Gastrocnemius medialis (tissue), 4 donors: ENCODE results near the gene XPO5.
A peak's percentile ranks its signal among the peaks of the same experiment; 100 is the strongest.

Experiments
- CTCF ChIP-seq, 5 experiments: fragments of 450-650 bp in 3 of 5; fragments of 200-600 bp in 2 of 5; sonication (generic) in 2 of 5; IDR thresholded peaks in 4 of 5; conservative IDR thresholded peaks in 1 of 5; 1 replicate in 4 of 5; 2 replicates in 1 of 5; pipeline ENCODE4 v1.5.1; 2016 to 2019; ENCODE audit warnings: antibody characterized with exemption in 5 of 5, mild to moderate bottlenecking in 3 of 5, moderate library complexity in 3 of 5
- POLR2A ChIP-seq, 2 donors: fragments of 450-650 bp; IDR thresholded peaks; one replicate each; pipeline ENCODE4 v1.6.1; 2017; ENCODE audit warnings: antibody characterized with exemption in 2 of 2, mild to moderate bottlenecking in 2 of 2, moderate library complexity in 2 of 2

GRCh38 chr6:43477235-43478007 is 98.4 kb downstream of the XPO5 start, which contains the start of gene TJAP1:
- no peak for TF ChIP-seq CTCF (IDR thresholded peaks at IDR 0.05 in 4 of 5, conservative IDR thresholded peaks at IDR 0.05 in 1 of 5)
- peak; percentile 75 to 85 for TF ChIP-seq POLR2A (IDR thresholded peaks at IDR 0.05)
